Measurements from ENCODE around the gene RBM33. TPM values are rescaled to one million over a fixed set of nuclear protein-coding genes. Genes with fewer than 3 reads are reported as not detected.
A peak's percentile ranks its signal among the peaks of the same experiment; 100 is the strongest.

Gene RBM33
- total RNA-seq, 1 experiment from 2014 or later: 73.6 TPM

DNA sequence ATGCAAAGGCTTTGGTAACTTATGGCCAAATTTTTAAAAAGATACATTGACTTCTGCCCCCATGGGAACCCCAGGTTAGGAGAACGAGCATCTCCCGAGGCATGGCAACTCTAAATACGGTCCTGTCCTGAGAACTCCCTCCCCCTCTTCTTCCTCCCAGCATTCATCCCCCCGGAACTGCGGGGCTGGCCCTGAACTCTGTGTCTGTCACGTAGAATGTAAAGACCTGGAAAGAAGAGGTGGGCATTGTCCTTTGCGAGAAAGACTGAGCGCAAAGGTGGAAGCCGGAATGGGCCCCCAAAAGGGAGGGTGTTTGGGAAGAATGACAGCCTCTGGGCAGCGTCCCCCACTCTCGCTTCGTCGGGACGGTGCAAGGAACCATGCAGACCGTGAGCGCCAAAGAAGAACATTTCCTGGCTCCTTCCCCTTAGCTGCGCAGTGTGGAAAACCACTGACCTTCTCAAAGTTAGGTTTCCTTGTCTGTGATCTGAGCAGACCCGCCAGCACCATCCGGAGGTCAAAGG, 146.8 kb downstream of the RBM33 start:
- no peak for DNase-seq (ENCODE audit: low spot score)
- POLR2A ChIA-PET (ENCODE audit: low non-redundant PET): no interaction called here
- no TSS peak for BruUV-seq (replicated peaks)

DNA sequence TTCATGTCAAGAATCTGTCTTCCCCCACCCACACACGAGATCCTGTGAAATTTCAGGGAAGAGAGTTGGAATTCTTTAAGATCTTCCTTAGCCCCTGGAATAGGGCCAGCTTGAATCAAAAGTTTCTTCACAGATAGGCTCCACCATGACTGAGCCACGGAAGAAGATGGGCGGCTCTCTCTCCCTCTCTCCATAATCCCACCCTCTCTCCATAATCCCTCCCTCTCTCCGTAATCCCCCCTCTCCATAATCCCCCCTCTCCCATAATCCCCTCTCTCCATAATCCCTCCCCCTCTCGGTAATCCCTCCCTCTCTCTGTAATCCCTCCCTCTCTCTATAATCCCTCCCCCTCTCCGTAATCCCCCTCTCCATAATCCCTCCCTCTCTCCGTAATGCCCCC, 147.4 kb downstream of the RBM33 start:
- Histone ChIP-seq H3K27me3 (replicated peaks; ENCODE audit: insufficient read depth, low read depth, low read length, poor library complexity) (no peaks in the 10 kb centered on the region), H3K27ac (ENCODE audit: low read depth, low read length, poor library complexity, severe bottlenecking) (no peak overlapping the region), H3K36me3 (ENCODE audit: insufficient read depth, low read length, poor library complexity, severe bottlenecking) (no peaks in the 10 kb centered on the region), H3K9me3 (ENCODE audit: low read depth, low read length, poor library complexity, severe bottlenecking) (no peaks in the 10 kb centered on the region), H3K4me1 (ENCODE audit: insufficient read depth, low read length, poor library complexity, severe bottlenecking) (no peaks in the 10 kb centered on the region), H3K4me3 (ENCODE audit: low read depth, low read length, poor library complexity, severe bottlenecking) (no peak overlapping the region)
- TF ChIP-seq EZH2 (IDR thresholded peaks at IDR 0.05; ENCODE audit: borderline replicate concordance, low read depth, low read length, poor library complexity, severe bottlenecking): no peak
- TF ChIP-seq, protein P1, sequence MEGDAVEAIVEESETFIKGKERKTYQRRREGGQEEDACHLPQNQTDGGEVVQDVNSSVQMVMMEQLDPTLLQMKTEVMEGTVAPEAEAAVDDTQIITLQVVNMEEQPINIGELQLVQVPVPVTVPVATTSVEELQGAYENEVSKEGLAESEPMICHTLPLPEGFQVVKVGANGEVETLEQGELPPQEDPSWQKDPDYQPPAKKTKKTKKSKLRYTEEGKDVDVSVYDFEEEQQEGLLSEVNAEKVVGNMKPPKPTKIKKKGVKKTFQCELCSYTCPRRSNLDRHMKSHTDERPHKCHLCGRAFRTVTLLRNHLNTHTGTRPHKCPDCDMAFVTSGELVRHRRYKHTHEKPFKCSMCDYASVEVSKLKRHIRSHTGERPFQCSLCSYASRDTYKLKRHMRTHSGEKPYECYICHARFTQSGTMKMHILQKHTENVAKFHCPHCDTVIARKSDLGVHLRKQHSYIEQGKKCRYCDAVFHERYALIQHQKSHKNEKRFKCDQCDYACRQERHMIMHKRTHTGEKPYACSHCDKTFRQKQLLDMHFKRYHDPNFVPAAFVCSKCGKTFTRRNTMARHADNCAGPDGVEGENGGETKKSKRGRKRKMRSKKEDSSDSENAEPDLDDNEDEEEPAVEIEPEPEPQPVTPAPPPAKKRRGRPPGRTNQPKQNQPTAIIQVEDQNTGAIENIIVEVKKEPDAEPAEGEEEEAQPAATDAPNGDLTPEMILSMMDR (conservative IDR thresholded peaks at IDR 0.05; ENCODE audit: low read depth, low read length): no peak
- no TSS peak for BruUV-seq (replicated peaks)
- ChIA-PET POLR2A (ENCODE audit: low non-redundant PET) (no interaction called here), CTCF (interaction anchor here (0.7 kb wide), 1 partner anchor 22 kb away, joined by 4 read pairs; no protein-coding TSS in a partner anchor)
- DNase-seq (ENCODE audit: low spot score): peak; percentile 21
- intact Hi-C loops (cut with micrococcal nuclease; ENCODE audit: unreplicated experiment): no loop called here

More for the DNA sequence above, 146.8 kb downstream of the RBM33 start:
- CTCF ChIA-PET: interaction anchor here (0.7 kb wide), 1 partner anchor 21 kb away, joined by 4 read pairs; no protein-coding TSS in a partner anchor
- H3K4me3 ChIP-seq (ENCODE audit: low read depth, low read length, poor library complexity, severe bottlenecking): no peak overlapping the region
- no peaks in the 10 kb centered on the region for H3K4me1 ChIP-seq (ENCODE audit: insufficient read depth, low read length, poor library complexity, severe bottlenecking)
- no peaks in the 10 kb centered on the region for H3K36me3 ChIP-seq (ENCODE audit: insufficient read depth, low read length, poor library complexity, severe bottlenecking)
- no peaks in the 10 kb centered on the region for H3K27me3 ChIP-seq (replicated peaks; ENCODE audit: insufficient read depth, low read depth, low read length, poor library complexity)
- no peak for TF ChIP-seq EZH2 (IDR thresholded peaks at IDR 0.05; ENCODE audit: borderline replicate concordance, low read depth, low read length, poor library complexity, severe bottlenecking)
- TF ChIP-seq, protein P1 (conservative IDR thresholded peaks at IDR 0.05; ENCODE audit: low read depth, low read length): no peak
- no peak overlapping the region for H3K27ac ChIP-seq (ENCODE audit: low read depth, low read length, poor library complexity, severe bottlenecking)
- H3K9me3 ChIP-seq (ENCODE audit: low read depth, low read length, poor library complexity, severe bottlenecking): no peaks in the 10 kb centered on the region
- intact Hi-C loops (cut with micrococcal nuclease; ENCODE audit: unreplicated experiment): no loop called here

DNA sequence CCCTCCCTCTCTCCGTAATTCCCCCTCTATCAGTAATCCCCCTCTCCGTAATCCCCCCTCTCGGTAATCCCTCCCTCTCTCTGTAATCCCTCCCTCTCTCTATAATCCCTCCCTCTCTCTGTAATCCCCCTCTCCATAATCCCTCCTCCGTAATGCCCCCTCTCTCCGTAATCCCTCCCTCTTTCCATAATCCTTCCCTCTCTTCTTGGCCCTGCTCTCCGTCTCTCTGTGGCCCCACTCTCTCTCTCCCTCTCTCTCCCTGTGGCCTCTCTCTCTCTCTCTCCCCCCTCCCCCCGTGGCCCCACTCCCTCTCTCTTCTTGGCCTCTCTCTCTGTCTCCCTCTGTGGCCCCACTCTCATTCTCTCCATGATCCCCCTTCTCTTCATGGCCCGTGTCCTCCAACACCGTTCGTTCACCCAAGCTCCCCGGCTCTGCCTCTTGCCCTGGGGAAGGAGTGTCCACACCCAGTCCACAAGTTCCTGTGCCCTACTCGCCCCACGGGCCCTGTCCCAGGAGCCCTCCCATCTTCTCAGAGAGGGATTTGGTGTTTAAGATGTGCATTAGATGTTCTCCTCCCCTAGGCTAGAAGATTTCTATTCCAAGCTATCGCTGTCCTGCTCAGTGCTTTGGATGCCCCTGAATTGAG, 148.0 kb downstream of the RBM33 start:
- no peak for DNase-seq (ENCODE audit: low spot score)
- ChIA-PET CTCF (no interaction called here), POLR2A (ENCODE audit: low non-redundant PET) (no interaction called here)
- H3K36me3 ChIP-seq (ENCODE audit: insufficient read depth, low read length, poor library complexity, severe bottlenecking): no peaks in the 10 kb centered on the region
- no peaks in the 10 kb centered on the region for H3K4me1 ChIP-seq (ENCODE audit: insufficient read depth, low read length, poor library complexity, severe bottlenecking)
- intact Hi-C loops (cut with micrococcal nuclease; ENCODE audit: unreplicated experiment): no loop called here
- no peaks in the 10 kb centered on the region for H3K27me3 ChIP-seq (replicated peaks; ENCODE audit: insufficient read depth, low read depth, low read length, poor library complexity)
- no peaks in the 10 kb centered on the region for H3K9me3 ChIP-seq (ENCODE audit: low read depth, low read length, poor library complexity, severe bottlenecking)
- TF ChIP-seq EZH2 (IDR thresholded peaks at IDR 0.05; ENCODE audit: borderline replicate concordance, low read depth, low read length, poor library complexity, severe bottlenecking): no peak
- TF ChIP-seq, protein P1 (conservative IDR thresholded peaks at IDR 0.05; ENCODE audit: low read depth, low read length): no peak
- BruUV-seq (replicated peaks): no TSS peak
- no peak overlapping the region for H3K4me3 ChIP-seq (ENCODE audit: low read depth, low read length, poor library complexity, severe bottlenecking)
- no peak overlapping the region for H3K27ac ChIP-seq (ENCODE audit: low read depth, low read length, poor library complexity, severe bottlenecking)
